Left cardiac atrium (tissue), 4 donors: Measurements from ENCODE around the gene SLC25A41. TPM values are rescaled to one million over a fixed set of nuclear protein-coding genes. Genes with fewer than 3 reads are reported as not detected.
"Not testable (repeated sequence)": the region's sequence is repeated elsewhere in the genome, so short reads cannot be mapped to it uniquely, and the experiment has no call there.

Experiments
- ATAC-seq, 2 donors: fragments of 200-7000 bp; cut with Tn5 transposase; one replicate each; pipeline ENCODE4 v1.9.1; 2020; ENCODE audit warnings: mild to moderate bottlenecking in 2 of 2, moderate library complexity in 2 of 2
- DNase-seq: peaks from one replicate; pipeline ENCODE4 v3.0.0-alpha.2; 2020
- intact Hi-C, 2 donors: fragments of 100-400 bp; cut with DNase I; formaldehyde crosslinking; loops; one replicate each; pipeline versions ENCODE4 v1.14.1 to v1.15.1; 2022 to 2023
- total RNA-seq, 2 donors: library from RNA; stranded (reverse); fragmentation: NEBNext Ultra II Directional; extraction: Animal tissue kit (Norgen Biotek cat#: 25700); gene quantifications; one replicate each; pipeline ENCODE4 v1.2.1, GENCODE V29; 2021
- donor health status: DM: no; HTN: yes; CAD: no.
- donor health status: DM: no; HTN: yes; CAD: no; lungs with severe emphysema.
- donor health status: DM: yes; HTN: yes; CAD: no.
- donor health status: Dilated cardiomyopathy.

SLC25A41 gene
- total RNA-seq, 2 donors from 2014 or later = 0.18 TPM

DNA sequence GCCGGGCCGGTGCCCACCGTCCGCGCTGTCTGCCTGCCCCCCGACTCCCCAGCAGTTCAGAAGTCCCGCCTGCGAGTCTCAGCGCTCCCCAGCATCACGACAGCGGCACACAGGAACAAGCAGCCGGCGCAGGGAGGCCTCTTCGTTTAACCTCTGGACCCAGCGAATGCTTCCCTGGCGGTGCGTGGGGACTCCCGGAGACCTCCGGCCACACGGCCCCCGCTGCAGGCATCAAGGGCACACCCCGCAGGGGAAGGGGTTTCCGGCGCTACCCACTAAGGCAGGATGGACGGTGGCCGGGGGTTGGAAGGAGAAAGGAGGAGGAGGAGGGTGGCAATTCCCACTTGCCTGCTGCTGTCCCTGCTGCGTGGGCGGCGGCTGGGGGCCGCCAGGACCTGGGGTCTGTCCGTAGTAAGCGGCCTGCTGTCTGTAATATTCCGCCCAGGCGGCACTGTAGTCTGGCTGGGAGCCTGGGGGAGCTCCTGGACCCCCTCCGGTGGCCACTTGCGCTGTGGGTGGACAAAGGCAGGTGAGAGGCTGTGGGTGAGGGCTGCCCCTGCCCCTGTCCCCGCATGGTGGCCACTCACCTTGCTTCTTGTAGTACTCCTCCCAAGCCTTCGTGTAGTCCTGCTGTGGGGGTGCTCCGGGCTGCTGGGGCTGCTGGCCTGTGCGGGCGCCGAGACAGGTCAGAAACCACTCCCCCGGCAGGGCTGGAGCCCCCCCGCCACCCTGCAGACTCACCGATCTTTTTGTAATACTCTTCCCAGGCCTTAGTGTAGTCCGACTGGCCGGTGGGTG lies 18.6 kb downstream of the SLC25A41 start:
- no peak for DNase-seq
- ATAC-seq = no peak
- intact Hi-C loops = no loop called here

GRCh38 chr19:6413721-6414643 lies 19.6 kb downstream of the SLC25A41 start:
- intact Hi-C loops = no loop called here
- no peak for ATAC-seq
- DNase-seq = no peak

GRCh38 chr19:6413291-6413690 lies 20.3 kb downstream of the SLC25A41 start:
- ATAC-seq = no peak
- no peak for DNase-seq
- intact Hi-C loops = no loop called here

- intact Hi-C loops = no loop called here
- ATAC-seq (peak in 1 of 2 donors; percentile 17), DNase-seq (no peak)
These were observed 21.0 kb downstream of the SLC25A41 start for GRCh38 chr19:6412447-6413091.

GRCh38 chr19:6412061-6412446 lies 21.5 kb downstream of the SLC25A41 start:
- intact Hi-C loops = no loop called here
- DNase-seq (no peak), ATAC-seq (peak; percentile 6 to 21)

- ATAC-seq = no peak
- intact Hi-C loops = no loop called here
- no peak for DNase-seq
These were observed 24.2 kb downstream of the SLC25A41 start for GRCh38 chr19:6409346-6409745.

GRCh38 chr19:6406401-6406800 lies 27.2 kb downstream of the SLC25A41 start:
- intact Hi-C loops = no loop called here
- no peak for DNase-seq
- no peak for ATAC-seq

DNA sequence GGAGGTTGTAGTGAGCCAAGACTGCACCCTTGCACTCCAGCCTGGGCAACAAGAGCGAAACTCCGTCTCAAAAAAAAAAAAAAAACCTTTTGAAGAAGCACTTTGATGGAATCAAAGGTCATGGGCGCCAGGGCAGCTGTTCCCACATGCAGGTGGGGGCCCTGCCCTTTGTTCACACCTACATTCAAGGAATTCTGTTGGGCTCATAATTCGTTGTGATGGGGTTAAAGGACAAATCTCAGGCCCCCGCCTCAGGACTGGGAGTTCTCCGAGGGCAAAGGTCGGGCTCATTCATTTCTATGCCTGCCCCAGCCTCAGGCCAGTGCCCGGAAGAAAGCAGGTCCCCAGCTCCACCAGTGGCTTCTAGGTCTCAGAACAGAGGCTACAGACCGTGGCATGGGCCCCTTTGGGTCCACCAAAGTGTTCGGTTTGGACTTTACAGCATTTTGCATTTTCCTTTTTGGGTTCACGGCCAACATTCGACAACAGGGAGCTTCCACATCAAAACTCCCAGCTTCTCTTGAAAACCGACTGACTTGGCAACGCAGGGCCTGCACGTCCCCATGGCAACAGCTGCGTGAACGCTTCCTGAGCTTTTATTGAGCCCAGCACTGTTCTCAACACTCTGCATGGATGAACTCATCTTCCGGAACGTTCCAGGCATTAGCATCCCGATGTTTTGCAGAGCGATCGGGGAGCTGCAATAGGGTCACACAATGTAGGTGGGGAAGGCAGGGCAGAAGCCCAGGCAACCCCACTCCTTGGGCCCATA lies 30.5 kb downstream of the SLC25A41 start:
- ATAC-seq (peak in 1 of 2 donors; percentile 23), DNase-seq (no peak)
- intact Hi-C loops = no loop called here

DNA sequence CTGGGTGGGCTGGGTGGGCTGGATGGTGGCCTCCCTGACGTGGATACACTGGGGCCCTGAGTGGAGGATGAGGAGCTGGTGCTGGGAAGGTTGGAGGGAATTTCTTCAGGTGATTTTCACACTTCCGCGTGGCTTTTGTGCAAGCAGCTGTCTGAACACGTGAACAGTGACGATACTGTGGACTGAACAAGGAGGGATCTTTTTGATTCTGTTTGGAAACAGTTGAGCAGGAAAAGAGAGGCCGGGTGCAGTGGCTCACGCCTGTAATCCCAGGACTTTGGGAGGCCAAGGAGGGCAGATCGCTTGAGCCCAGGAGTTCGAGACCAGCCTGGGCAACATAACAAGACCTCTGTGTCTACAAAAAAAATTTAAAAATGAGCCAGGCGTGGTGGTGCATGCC lies 31.5 kb downstream of the SLC25A41 start:
- ATAC-seq = no peak
- DNase-seq = no peak
- intact Hi-C loops = no loop called here

- intact Hi-C loops, DNase-seq, ATAC-seq: not testable (repeated sequence)
These were observed 33.3 kb downstream of the SLC25A41 start for GRCh38 chr19:6400062-6400944.

GRCh38 chr19:6396305-6396704 lies 37.3 kb downstream of the SLC25A41 start:
- ATAC-seq (no peak), DNase-seq (no peak)
- intact Hi-C loops = no loop called here

DNA sequence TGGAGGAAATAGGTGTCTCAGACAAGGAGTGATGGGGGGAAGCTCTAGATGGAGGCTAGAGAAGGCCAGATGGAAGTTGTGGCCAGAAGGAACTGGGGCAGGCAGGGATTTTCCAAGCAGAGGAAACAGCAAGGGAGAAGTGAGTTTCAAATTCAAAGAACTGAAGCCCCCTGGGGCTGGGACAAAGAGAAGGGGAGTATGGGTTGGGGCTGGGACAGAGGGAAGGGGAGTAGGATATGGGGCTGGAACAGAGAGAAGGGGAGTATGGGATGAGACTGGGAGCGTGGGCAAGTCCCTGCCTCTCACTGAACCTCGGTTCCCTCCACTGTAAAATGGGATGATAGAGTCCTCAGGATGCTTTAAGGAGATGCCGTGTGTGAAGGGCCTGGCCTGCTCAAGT lies 38.7 kb downstream of the SLC25A41 start:
- intact Hi-C loops = no loop called here
- no peak for ATAC-seq
- DNase-seq = no peak

DNA sequence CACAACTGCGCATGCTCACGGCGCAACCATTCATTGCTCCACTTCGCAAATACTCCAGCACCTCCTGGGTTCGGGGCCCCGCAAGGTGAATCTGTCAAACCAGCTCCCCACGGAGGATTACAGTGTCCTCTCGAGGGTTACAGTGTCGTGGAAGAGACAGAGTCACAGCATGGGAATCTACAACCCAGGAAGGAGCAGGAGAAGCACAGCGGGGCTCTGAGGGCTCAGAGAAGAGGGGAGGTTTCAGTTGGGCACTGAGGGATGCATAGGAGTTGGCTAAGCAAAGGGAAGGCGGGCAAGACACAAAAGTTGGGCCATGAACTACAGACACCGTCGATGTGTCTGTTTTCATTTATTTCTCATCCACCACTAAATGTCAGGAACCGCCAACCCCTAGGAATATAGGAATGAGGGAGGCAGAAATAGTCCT lies 39.6 kb downstream of the SLC25A41 start:
- ATAC-seq (no peak), DNase-seq (no peak)

GRCh38 chr19:6393074-6393982 lies 40.2 kb downstream of the SLC25A41 start, which contains the start of gene GTF2F1:
Gene GTF2F1, minus strand, starts transcription at chr19:6393164. Its CDS starts 169 bp downstream, at chr19:6392995.
- intact Hi-C loops = no loop called here
- DNase-seq = peak; percentile 97
- ATAC-seq = peak; percentile 95 to 96

More for the DNA sequence above, 39.6 kb downstream of the SLC25A41 start:
- intact Hi-C loops = no loop called here

DNA sequence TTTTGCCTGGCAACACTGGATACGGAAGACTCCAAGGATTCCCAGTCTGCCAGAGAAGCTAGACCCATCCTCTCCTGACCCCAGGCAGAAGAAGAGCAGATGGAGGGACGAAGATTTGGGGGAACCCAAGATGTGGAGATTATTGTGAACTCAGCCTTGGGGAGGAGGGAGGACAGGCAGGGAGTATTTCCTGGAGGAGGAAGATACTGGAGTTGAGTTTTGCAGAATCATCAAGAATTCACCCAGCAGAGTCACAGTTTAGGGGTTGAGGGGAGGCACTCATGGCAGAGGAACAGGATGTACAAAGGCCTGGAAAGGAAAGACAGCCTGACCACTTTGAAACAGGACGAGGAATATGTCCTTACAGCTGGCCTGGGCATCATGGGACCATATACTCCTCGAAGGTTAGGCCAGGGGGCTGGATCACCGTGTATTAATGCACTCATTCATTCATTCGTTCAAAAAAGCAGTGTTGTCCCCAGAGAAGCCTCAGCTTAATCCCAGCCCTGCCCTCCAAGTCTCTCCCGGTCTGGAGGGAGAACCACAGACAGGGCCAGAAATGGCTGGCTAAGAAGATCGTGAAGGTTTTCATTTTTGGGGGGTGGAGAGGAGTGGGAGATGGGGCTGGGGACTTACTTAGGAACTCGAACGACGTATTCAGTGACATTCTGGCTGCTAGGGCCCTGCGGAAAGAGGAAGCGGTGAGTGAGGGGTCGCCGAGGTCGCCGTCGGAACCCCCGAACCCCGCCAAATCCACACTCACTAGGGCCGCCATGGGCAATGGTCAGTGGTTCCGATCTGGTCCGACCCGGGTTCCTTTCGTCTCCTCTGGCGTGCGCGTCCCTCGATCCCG lies 41.1 kb downstream of the SLC25A41 start:
- DNase-seq (no peak), ATAC-seq (no peak)
- intact Hi-C loops = no loop called here

DNA sequence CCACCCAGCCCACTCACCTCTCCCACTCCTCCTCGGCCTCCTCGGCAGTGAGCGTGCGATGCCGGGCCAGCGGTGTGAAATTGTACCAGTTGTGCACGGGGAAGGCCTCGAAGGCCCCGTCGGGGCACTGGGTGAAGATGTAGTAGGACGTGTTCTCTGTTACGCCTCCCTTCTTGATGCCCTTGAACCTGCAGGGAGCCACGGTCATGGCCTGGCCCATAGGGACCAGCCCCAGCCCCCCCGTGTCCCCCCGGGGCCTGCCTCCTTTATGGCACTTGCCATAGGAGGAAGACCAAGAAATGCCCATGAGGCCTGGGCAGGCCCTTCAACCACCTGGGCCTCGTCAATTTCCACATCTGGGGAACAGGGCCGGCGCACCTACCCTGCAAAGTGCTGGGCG lies 46.2 kb downstream of the SLC25A41 start:
- DNase-seq (no peak), ATAC-seq (no peak)
- intact Hi-C loops = no loop called here
